HG02759 (cell line): ENCODE data around the gene PTPN23.
"Not testable (repeated sequence)": the region's sequence is repeated elsewhere in the genome, so short reads cannot be mapped to it uniquely, and the experiment has no call there.

Experiments
- ATAC-seq: cut with Tn5 transposase; IDR thresholded peaks from one replicate; pipeline ENCODE4 v1.9.1; 2021; ENCODE audit warnings: mild to moderate bottlenecking, moderate library complexity; ENCODE audit not compliant: unreplicated experiment

The PTPN23 gene

GRCh38 chr3:47380601-47381316 is at the start of gene PTPN23:
Gene PTPN23 (plus strand): TSS chr3:47381021. CDS start chr3:47381097, 76 bp downstream.
- ATAC-seq: peak; percentile 81

GRCh38 chr3:47333907-47334306 is 46.9 kb upstream of the PTPN23 start:
- no peak for ATAC-seq

DNA sequence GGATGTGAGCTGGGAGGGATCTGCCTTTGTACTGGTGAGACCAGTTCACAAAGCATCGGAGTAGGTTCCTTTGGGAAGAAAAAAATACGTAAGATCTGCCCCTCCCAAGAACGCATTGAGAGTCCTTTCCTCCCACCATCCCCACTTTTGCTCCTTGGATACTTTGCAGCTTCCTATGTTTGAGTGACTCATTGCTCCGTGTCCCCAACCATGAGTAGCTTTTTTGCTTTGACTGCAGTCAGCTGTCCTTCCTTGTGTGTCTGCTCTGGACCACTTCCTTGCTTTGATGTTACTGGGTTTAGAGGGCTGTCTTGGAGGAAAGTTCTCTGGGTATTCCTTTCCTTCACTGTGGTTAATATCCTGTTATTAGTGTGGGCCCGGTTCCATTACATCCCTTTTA is 43.2 kb upstream of the PTPN23 start:
- no peak for ATAC-seq

DNA sequence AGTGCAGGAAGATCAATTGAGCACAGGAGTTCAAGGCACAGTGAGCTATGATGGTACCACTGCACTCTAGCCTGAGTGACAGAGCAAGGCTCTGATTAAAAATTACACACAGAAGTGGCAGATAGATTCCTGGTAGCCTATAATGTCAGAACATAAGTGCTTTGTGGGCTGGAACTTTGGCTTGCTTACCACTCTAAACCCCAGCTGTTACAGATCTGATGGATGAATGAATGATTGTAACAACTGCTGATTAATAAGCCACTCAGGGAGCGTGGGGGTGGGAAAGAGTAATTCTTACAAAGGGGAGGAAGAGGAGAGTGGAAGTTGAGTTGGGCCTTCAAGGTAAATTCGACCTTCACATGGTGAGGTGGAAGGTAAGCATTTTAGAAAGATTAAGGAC is 40.9 kb upstream of the PTPN23 start:
- no peak for ATAC-seq

DNA sequence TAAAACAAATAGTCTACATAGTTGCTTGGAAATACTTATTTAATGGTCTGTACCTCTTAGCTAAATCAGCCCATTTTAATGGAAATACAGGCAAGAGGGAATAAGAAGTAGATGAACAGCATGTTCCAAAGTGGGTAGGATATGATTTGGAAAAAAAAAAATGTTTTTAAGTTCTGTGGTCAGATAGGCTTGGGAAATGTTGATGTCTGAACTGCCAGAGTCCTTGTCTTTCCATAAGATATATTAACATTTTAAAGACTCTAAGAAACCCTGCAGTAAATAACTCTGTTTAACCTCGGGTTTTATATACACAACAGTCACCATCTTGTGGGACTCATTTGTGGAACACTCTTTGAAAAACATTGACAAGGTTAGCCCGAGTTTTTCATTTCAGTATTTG is 40.0 kb upstream of the PTPN23 start:
- ATAC-seq: no peak

GRCh38 chr3:47342151-47342550 is 38.7 kb upstream of the PTPN23 start:
- no peak for ATAC-seq

DNA sequence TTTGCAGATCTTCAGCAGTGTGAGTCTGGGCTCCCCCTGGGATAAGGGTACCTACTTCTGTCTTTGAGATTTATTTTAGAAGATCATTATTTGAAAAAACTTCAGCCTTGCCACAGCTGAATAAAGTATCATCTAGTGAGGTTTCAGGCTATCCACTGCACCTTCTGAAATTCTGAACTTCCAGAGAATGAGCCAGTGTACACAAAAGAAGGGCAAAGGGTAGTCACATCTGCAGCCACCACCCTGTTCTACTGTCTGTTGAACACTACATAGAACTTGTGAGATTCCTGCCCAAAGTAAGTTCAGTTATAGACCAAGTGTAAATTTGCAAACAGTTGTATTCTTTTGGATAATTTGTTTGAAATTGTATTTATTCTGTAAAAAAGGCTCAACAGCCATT is 38.0 kb upstream of the PTPN23 start:
- no peak for ATAC-seq

GRCh38 chr3:47343471-47343971 is 37.3 kb upstream of the PTPN23 start:
- ATAC-seq: no peak

DNA sequence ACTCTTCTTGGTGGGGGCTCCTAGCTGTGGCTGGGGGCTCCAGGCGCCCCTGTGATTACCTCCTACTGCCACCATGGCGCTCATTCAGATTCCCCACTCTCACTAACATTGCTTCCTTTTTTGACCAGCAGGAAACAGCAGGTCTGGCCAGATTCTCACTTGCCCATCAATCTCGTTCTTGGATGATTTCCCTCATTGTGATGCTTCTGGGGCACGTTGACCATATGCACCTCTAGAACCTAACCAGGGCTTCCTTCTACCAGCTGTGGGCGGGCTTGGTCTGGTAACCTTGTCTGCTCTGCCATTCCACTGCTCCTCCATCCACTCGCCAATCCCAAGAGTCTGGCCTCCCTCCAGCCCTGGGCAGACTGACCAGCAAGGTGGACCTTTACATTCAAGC is 35.9 kb upstream of the PTPN23 start:
- ATAC-seq: no peak

DNA sequence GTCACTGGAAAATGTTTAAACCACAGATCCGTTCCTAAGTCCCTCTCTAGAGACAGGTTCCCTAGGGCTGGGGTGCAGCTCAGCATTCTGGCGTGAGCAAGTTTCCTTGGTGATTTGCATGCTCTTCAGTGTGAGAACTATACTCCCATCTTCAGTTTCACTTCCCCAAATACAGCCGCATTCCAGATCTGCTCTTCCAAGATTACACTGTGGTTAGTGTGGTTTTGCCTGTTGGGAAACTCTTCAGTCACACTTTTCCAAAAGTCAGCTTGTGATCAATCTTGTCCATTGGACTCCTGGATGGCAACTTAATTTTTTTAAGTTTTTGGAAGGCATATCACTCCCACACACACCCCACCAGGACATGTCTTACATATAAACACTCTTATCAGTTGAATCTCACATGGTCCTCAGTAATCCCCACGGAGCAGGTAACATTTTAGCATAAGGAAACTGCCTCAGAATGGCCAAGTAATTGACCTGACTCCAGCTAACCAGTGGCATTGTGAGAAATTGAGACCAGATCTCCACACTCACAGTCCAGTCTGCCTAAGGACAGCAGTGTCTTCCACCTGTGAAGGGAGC is 33.5 kb upstream of the PTPN23 start:
- ATAC-seq: peak; percentile 82

- ATAC-seq: no peak
Measured at GRCh38 chr3:47348411-47349154, 32.2 kb upstream of the PTPN23 start.

GRCh38 chr3:47355010-47355409 is 25.8 kb upstream of the PTPN23 start:
- ATAC-seq: no peak

DNA sequence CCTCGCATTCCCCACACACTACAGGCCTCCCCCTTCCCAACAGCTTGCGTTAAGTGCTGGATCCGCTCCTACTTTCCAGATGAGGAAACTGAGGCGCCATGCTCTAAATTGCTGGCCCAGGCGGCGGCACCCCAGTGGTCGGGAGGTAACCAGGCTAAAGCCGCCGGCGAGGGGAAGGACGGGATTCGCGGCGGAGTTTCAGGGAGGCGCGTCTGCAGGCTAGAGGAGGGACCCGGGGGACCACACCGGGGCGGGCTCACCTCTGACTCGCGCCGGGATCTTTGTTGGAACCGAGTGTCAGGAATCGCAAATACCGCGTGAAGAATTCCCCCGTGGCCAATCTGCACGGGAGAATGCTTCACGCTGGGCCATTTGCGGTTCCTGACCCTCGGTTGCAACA is 24.6 kb upstream of the PTPN23 start:
- no peak for ATAC-seq

DNA sequence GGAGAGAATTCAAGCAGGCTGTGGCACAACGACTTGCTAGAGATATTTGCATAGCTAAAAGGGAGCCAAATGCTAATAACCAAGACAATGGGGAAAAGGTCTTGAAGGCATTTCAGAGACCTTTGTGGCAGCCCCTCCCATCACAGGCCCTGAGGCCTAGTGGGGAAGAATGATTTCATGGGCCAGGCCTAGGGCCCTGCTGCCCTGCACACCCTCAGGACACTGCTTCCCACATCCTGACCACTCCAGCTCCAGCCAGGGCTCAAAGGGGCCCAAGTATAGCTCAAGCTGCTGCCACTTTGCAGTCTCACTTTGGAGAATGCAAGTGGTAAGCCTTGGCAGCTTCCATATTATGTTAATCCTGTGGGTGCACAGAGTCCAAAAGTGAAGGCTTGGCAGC is 21.5 kb upstream of the PTPN23 start:
- ATAC-seq: no peak

- not testable (repeated sequence) for ATAC-seq
Measured at GRCh38 chr3:47360110-47360517, 20.7 kb upstream of the PTPN23 start.

DNA sequence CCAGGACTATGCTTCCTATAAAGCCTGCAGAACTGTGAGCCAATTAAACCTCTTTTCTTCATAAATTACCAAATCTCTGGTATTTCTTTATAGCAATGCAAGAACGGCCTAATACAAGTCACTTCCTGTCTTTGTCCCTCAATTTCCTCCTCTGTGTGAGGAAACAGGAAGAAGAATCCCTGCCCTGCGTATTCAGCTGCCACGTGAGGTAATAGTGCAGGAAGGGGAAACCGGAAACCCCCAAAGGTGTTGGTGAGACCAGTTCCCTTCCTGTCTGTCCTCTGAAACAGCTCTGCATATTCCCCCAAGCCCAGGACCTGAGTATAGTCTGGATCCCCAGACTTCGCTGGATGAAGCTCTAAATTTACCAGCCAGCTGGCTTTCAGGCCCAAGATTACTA is 18.1 kb upstream of the PTPN23 start:
- ATAC-seq: no peak

- no peak for ATAC-seq
Measured at GRCh38 chr3:47365213-47366153, 15.3 kb upstream of the PTPN23 start.

GRCh38 chr3:47366833-47367232 is 14.0 kb upstream of the PTPN23 start:
- no peak for ATAC-seq

GRCh38 chr3:47367631-47368030 is 13.2 kb upstream of the PTPN23 start:
- no peak for ATAC-seq

DNA sequence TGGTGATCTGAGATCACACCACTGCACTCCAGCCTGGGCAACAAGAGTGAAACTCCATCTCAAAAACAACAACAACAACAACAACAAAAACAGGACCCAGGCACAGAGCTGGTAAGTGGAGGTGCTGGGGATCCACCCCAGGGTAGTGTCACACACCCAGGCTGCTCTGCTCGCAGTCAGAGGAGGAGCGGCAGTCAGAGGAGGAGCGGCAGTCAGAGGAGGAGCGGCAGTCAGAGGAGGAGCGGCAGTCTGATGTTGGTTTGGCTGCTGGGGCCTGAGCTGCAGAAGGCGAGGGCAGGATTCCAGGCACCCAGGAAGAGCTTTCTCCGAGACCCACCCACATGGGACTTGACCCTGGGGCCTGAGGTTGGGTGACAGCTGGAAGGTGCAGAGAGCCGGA is 10.8 kb upstream of the PTPN23 start:
- ATAC-seq: not testable (repeated sequence)
